PC-9 (cell line): ENCODE results near the gene HDAC11. TPM values are rescaled to one million over a fixed set of nuclear protein-coding genes. Genes with fewer than 3 reads are reported as not detected.

Source experiments
- BruUV-seq: library from RNA; stranded (reverse); fragments of 400-500 nt; replicated peaks from 2 replicates; lab custom pipeline; 2021; lab: Mats Ljungman, UMichigan
- CTCF ChIA-PET: fragments of 300-600 bp; sonication (Branson Sonifier 250); formaldehyde crosslinking; loops from one replicate; lab custom pipeline; 2022; ENCODE audit warnings: antibody characterized with exemption; lab: Charles Lee
- POLR2A ChIA-PET: fragments of 300-600 bp; sonication (Branson Sonifier 250); formaldehyde crosslinking; loops from one replicate; lab custom pipeline; 2022; ENCODE audit warnings: antibody characterized with exemption; ENCODE audit not compliant: unreplicated experiment; lab: Charles Lee
- DNase-seq, 2 experiments: peaks; one replicate each; pipeline versions ENCODE4 v3.0.0 to v3.0.0-alpha.2; 2015 to 2022; ENCODE audit warnings: mixed read lengths in 1 of 2
- H2AFZ ChIP-seq: fragments of 200-600 bp; sonication (generic); 2 replicates; pipeline ENCODE4 v1.8.1; 2017; ENCODE audit warnings: antibody characterized with exemption
- H3F3A ChIP-seq: fragments of 200-600 bp; sonication (generic); 2 replicates; pipeline ENCODE4 v1.8.1; 2017; ENCODE audit warnings: antibody characterized with exemption, mild to moderate bottlenecking, low read depth; ENCODE audit not compliant: insufficient read depth
- H3K27ac ChIP-seq: fragments of 200-600 bp; sonication (generic); 2 replicates; pipeline ENCODE4 v1.6.1; 2016; ENCODE audit warnings: mixed run types
- H3K27me3 ChIP-seq: fragments of 200-600 bp; sonication (generic); 2 replicates; pipeline ENCODE4 v1.6.1; 2016; ENCODE audit warnings: low read depth, mixed run types; ENCODE audit not compliant: insufficient read depth
- H3K36me3 ChIP-seq: fragments of 200-600 bp; sonication (generic); 2 replicates; pipeline ENCODE4 v1.6.1; 2016; ENCODE audit warnings: low read depth, mixed run types
- H3K4me1 ChIP-seq: fragments of 200-600 bp; sonication (generic); replicated peaks from 2 replicates; pipeline ENCODE4 v1.6.1; 2016; ENCODE audit warnings: mixed run types; ENCODE audit not compliant: insufficient read depth
- H3K4me2 ChIP-seq: fragments of 200-600 bp; sonication (generic); 2 replicates; pipeline ENCODE4 v1.6.1; 2017; ENCODE audit warnings: mixed run types
- H3K4me3 ChIP-seq: fragments of 200-600 bp; sonication (generic); 2 replicates; pipeline ENCODE4 v1.6.1; 2016; ENCODE audit warnings: mixed run types
- H3K79me2 ChIP-seq: fragments of 200-600 bp; sonication (generic); 2 replicates; pipeline ENCODE4 v1.6.1; 2017; ENCODE audit warnings: low read depth, mixed run types
- H3K9me2 ChIP-seq: fragments of 200-600 bp; sonication (generic); 2 replicates; pipeline ENCODE4 v1.8.1; 2017; ENCODE audit warnings: mild to moderate bottlenecking; ENCODE audit not compliant: insufficient read depth
- H3K9me3 ChIP-seq: fragments of 200-600 bp; sonication (generic); 2 replicates; pipeline ENCODE4 v1.8.1; 2016; ENCODE audit warnings: low read depth; ENCODE audit not compliant: insufficient read depth
- H4K20me1 ChIP-seq: fragments of 200-600 bp; sonication (generic); 2 replicates; pipeline ENCODE4 v1.8.1; 2017; ENCODE audit not compliant: insufficient read depth
- CTCF ChIP-seq: fragments of 200-600 bp; sonication (generic); conservative IDR thresholded peaks from 2 replicates; pipeline ENCODE4 v1.6.1; 2017; ENCODE audit warnings: mixed run types, antibody characterized with exemption, mild to moderate bottlenecking, moderate library complexity
- EZH2 ChIP-seq: fragments of 200-600 bp; sonication (generic); IDR thresholded peaks from 2 replicates; pipeline ENCODE4 v1.8.0; 2017; ENCODE audit warnings: antibody characterized with exemption, low read depth
- intact Hi-C: fragments of 100-400 bp; cut with micrococcal nuclease; formaldehyde crosslinking; loops from one replicate; pipeline ENCODE4 v1.10.0; 2022; ENCODE audit not compliant: unreplicated experiment
- total RNA-seq: library from RNA; stranded (reverse); gene quantifications from 2 replicates; pipeline ENCODE4 v1.2.3, GENCODE V29; 2021

The HDAC11 gene
- total RNA-seq, 1 experiment from 2014 or later, result 18.4 TPM

- no peaks in the 10 kb centered on the region for H3K9me2 ChIP-seq
- TF ChIP-seq EZH2 (no peak), CTCF (no peak)
- intact Hi-C loops, result loop anchor here (2.0 kb wide), 1 partner anchor 95 kb away; no protein-coding TSS in a partner anchor
- H3K36me3 ChIP-seq, result no peaks in the 10 kb centered on the region
- peaks cover 63% of the 10 kb centered on the region for H3K4me1 ChIP-seq
- DNase-seq, result no peak
- no peak overlapping the region for H2AFZ ChIP-seq
- no TSS peak for BruUV-seq
- no peaks in the 10 kb centered on the region for H3K79me2 ChIP-seq
- POLR2A ChIA-PET, result no interaction called here
- H3K27me3 ChIP-seq, result no peaks in the 10 kb centered on the region
- no peak overlapping the region for H3K4me2 ChIP-seq
- peaks cover 40% of the 10 kb centered on the region for H3F3A ChIP-seq
- CTCF ChIA-PET, result interaction anchor here (0.6 kb wide), 1 partner anchor 9 kb away, joined by 3 read pairs; no protein-coding TSS in a partner anchor
- no peaks in the 10 kb centered on the region for H4K20me1 ChIP-seq
- H3K27ac ChIP-seq, result no peak overlapping the region
- H3K9me3 ChIP-seq, result no peaks in the 10 kb centered on the region
- no peak overlapping the region for H3K4me3 ChIP-seq
Observed at GRCh38 chr3:13506239-13506638, 26.1 kb downstream of the HDAC11 start.

- Histone ChIP-seq H3K4me3 (no peak overlapping the region), H2AFZ (no peak overlapping the region), H3K79me2 (no peaks in the 10 kb centered on the region), H3K4me2 (no peak overlapping the region), H3K9me2 (no peaks in the 10 kb centered on the region), H3K27ac (peak overlapping the region; percentile 53), H4K20me1 (no peaks in the 10 kb centered on the region), H3F3A (peaks cover 40% of the 10 kb centered on the region), H3K4me1 (peaks cover 63% of the 10 kb centered on the region), H3K36me3 (no peaks in the 10 kb centered on the region), H3K27me3 (no peaks in the 10 kb centered on the region), H3K9me3 (no peaks in the 10 kb centered on the region)
- CTCF ChIA-PET, result interaction anchor here (0.6 kb wide), 1 partner anchor 9 kb away, joined by 3 read pairs; no protein-coding TSS in a partner anchor
- TF ChIP-seq CTCF (no peak), EZH2 (no peak)
- POLR2A ChIA-PET, result interaction anchor here (0.7 kb wide), 1 partner anchor 539 kb away, joined by 4 read pairs; no protein-coding TSS in a partner anchor
- no peak for DNase-seq
- intact Hi-C loops, result loop anchor here (2.0 kb wide), 1 partner anchor 94 kb away; no protein-coding TSS in a partner anchor
- no TSS peak for BruUV-seq
Observed at GRCh38 chr3:13506680-13507079, 26.6 kb downstream of the HDAC11 start.

- H3K79me2 ChIP-seq, result no peaks in the 10 kb centered on the region
- H3K9me3 ChIP-seq, result no peaks in the 10 kb centered on the region
- peaks cover 40% of the 10 kb centered on the region for H3F3A ChIP-seq
- ChIA-PET POLR2A (interaction anchor here (0.6 to 0.7 kb wide), 3 partner anchors 26 to 539 kb away, joined by 4 to 10 read pairs (median 9); partner anchors contain the start of gene HDAC11), CTCF (interaction anchor here (0.5 kb wide), 1 partner anchor 139 kb away, joined by 4 read pairs; no protein-coding TSS in a partner anchor)
- TF ChIP-seq EZH2 (no peak), CTCF (no peak)
- peak overlapping the region; percentile 53 for H3K27ac ChIP-seq
- H3K9me2 ChIP-seq, result no peaks in the 10 kb centered on the region
- no peak overlapping the region for H2AFZ ChIP-seq
- no TSS peak for BruUV-seq
- no peaks in the 10 kb centered on the region for H4K20me1 ChIP-seq
- H3K27me3 ChIP-seq, result no peaks in the 10 kb centered on the region
- intact Hi-C loops, result loop anchor here (2.0 kb wide), 1 partner anchor 94 kb away; no protein-coding TSS in a partner anchor
- H3K36me3 ChIP-seq, result no peaks in the 10 kb centered on the region
- H3K4me2 ChIP-seq, result peak overlapping the region; percentile 57
- no peak overlapping the region for H3K4me3 ChIP-seq
- DNase-seq, result no peak
- H3K4me1 ChIP-seq, result peaks cover 63% of the 10 kb centered on the region
Observed at GRCh38 chr3:13507247-13507569, 27.1 kb downstream of the HDAC11 start.
